ENCODE measurements around the gene SLC16A8.

DNA sequence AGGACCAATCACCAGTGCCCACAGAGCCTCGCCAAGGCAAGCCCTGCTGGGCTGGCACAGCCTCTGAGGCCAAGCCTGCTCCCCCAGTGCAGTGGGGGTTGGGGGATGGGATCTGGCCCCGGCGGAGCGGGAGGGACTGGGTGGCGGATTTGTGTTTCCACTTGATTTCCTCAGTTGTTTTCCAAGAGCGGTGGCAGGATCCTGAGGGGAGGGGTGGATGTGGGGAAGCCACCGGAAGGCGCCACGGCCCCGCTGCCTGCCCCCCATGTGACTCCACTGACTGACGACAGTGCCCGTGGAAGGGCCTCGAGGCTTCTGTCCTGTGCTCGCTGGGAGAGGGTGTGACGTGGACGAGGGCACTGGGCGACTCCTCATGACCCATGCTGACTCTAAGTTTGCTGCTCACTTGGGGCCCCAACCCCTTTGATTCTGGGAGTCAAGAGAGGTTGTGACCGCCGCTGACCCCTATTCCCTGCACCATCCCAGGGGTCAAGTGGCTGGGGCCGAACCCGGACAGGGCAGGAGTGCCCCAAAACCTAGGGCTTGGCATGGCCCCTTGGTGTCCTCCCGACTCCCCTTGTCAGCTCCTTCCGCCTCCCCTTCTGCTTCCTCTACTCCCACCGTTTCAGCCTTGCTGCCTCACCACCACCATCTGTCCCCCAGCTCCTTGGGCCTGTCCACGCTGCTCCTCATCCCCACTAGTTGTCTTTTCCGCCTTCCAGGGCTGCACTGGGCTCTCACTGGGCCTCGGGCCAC is 50.3 kb downstream of the SLC16A8 start:
- TF ChIP-seq, protein P1, sequence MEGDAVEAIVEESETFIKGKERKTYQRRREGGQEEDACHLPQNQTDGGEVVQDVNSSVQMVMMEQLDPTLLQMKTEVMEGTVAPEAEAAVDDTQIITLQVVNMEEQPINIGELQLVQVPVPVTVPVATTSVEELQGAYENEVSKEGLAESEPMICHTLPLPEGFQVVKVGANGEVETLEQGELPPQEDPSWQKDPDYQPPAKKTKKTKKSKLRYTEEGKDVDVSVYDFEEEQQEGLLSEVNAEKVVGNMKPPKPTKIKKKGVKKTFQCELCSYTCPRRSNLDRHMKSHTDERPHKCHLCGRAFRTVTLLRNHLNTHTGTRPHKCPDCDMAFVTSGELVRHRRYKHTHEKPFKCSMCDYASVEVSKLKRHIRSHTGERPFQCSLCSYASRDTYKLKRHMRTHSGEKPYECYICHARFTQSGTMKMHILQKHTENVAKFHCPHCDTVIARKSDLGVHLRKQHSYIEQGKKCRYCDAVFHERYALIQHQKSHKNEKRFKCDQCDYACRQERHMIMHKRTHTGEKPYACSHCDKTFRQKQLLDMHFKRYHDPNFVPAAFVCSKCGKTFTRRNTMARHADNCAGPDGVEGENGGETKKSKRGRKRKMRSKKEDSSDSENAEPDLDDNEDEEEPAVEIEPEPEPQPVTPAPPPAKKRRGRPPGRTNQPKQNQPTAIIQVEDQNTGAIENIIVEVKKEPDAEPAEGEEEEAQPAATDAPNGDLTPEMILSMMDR (IDR thresholded peaks at IDR 0.05; ENCODE audit: low read length) = no peak
- no peak for TF ChIP-seq EZH2 (optimal IDR thresholded peaks at IDR 0.05; ENCODE audit: low read depth, low read length)
